WI38 (cell line): Measurements from ENCODE around the gene WTIP.
"Not testable (repeated sequence)": the region's sequence is repeated elsewhere in the genome, so short reads cannot be mapped to it uniquely, and the experiment has no call there.

Experiments
- H3K4me3 ChIP-seq: 2 replicates; pipeline ENCODE4 v1.5.1; 2011; ENCODE audit warnings: low read depth, mild to moderate bottlenecking, control low read depth, low read length
- TF ChIP-seq, protein P1 (sequence below): IDR thresholded peaks from 2 replicates; pipeline ENCODE4 v1.5.1; 2012; ENCODE audit warnings: low read depth, mild to moderate bottlenecking, control low read depth, low read length

Gene WTIP

DNA sequence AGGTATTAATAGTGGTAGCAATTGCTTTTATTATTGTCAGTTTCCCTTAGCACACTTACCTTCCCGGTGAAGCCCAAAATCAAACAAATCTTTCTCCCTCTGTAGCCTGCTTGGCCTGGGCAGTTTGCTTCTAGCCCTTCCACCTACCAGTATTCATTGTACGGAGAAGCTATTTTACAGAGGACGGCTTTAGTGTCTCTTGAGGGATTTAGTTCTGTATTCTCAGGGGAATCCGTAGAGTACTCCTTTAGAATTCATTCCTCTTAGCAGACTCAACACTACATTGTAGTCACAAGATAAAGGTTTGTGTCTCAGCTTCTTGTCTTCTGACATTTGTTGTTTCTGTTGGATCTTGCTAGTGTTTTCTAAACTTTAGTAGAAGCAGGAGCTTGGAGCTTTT lies 24.1 kb upstream of the WTIP start:
- TF ChIP-seq, protein P1, sequence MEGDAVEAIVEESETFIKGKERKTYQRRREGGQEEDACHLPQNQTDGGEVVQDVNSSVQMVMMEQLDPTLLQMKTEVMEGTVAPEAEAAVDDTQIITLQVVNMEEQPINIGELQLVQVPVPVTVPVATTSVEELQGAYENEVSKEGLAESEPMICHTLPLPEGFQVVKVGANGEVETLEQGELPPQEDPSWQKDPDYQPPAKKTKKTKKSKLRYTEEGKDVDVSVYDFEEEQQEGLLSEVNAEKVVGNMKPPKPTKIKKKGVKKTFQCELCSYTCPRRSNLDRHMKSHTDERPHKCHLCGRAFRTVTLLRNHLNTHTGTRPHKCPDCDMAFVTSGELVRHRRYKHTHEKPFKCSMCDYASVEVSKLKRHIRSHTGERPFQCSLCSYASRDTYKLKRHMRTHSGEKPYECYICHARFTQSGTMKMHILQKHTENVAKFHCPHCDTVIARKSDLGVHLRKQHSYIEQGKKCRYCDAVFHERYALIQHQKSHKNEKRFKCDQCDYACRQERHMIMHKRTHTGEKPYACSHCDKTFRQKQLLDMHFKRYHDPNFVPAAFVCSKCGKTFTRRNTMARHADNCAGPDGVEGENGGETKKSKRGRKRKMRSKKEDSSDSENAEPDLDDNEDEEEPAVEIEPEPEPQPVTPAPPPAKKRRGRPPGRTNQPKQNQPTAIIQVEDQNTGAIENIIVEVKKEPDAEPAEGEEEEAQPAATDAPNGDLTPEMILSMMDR = no peak
- no peak overlapping the region for H3K4me3 ChIP-seq

DNA sequence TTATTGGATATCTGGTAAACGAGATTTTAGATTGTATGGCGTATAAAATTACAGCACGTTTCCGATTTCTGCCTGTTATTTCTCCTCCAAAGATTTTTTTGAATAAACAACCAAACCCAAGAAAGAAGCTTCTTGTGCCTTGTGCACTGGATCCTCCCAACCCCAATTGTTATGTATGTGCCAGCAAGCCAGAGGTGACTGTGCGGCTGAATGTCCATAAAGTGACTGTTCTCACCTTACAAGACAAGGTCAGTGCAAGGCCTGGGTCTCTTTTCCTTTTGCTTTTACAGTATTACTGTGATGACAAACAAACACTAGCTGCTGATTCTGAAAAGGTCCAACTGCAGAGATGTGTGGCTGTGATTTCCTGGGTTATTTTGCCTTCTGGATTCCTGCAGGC lies 22.9 kb upstream of the WTIP start:
- TF ChIP-seq, protein P1 = no peak
- no peak overlapping the region for H3K4me3 ChIP-seq

DNA sequence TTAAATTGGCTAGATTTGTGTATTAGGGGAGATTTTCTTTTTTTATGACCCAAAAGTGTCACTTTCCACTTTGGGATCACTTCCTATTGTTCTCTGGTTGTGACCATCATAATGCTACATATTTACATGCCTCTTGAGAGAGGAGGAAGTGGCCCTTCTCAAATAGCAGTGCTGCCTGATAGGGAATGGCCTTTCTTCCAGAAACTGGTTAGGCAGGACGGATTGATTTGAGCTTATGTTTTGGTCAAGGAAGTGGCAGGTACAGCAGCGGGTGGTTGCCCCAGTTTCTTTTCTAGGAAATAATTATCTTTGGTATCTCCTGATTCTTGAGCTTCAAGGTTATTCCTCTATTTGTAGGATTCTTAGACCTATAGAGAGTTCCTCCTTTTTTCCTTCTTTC lies 21.9 kb upstream of the WTIP start:
- no peak overlapping the region for H3K4me3 ChIP-seq
- TF ChIP-seq, protein P1 = no peak

DNA sequence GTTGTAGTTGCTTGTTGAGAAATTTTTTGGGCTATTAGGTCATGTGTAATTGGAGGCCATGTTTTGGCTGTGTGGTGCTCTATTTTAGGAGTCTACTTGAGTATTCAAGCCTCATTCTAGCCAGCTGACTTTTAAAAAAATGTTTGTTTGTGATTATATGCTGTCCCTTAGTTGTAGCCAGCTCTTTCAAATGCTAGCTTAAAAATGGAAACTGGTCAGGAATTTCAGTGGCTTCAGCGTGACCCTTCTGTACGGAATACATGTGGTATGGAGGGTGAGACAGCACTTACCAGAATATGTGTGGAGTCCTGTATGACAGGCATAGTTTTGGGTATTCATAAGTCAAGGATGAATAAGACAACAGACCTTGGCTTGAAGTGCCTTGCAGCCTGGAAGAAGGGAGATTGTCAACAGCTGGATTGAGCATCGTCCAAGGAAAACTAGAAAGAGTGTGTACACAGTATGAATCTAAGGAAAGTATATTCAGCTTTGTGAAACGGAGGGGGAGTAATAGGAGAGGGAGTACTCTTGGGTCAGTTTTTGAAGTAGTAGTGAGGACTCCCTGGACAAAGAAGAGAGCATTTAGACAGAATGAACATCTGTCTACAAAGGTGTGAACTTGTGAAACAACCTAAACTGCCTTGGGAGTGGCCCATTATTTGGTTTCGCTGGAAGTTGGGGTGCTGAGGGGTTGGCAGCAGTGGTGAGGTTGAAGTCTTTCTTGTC lies 20.0 kb upstream of the WTIP start:
- no peak overlapping the region for H3K4me3 ChIP-seq
- TF ChIP-seq, protein P1 = no peak

DNA sequence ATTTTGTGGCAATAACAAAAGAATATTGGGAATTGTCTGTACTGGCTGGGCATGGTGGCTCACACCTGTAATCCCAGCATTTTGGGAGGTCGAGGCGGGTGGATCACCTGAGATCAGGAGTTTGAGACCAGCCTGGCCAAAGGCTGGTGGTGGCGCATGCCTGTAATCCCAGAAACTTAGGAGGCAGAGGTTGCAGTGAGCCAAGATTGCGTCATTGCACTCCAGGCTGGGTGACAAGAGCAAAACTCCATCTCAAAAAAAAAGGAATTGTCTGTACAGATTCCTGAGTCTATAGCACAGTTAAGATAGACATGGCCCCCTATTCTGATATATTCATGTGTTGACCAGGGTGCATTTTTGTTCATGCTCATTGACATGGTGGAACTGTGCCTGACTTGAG lies 16.8 kb upstream of the WTIP start:
- not testable (repeated sequence) for H3K4me3 ChIP-seq

DNA sequence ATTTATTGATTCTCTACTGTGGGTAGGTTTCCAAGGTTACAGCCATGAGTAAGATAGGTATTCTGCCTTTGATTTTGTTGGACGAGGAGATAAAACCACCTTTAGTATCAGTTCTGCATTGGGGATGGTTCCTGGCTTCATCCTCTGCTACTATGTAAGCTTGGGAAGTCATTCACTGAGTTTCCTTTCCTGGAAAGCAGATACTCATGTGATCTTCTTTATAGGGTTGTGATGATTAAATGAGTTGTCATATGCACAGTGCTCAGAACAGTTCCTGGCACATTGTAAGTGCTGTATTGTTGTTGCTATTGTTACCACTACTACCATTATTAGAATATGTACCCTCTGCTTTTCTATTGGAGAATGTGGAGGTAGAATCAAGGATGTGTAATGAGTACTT lies 13.1 kb upstream of the WTIP start:
- TF ChIP-seq, protein P1 = no peak
- H3K4me3 ChIP-seq = no peak overlapping the region

DNA sequence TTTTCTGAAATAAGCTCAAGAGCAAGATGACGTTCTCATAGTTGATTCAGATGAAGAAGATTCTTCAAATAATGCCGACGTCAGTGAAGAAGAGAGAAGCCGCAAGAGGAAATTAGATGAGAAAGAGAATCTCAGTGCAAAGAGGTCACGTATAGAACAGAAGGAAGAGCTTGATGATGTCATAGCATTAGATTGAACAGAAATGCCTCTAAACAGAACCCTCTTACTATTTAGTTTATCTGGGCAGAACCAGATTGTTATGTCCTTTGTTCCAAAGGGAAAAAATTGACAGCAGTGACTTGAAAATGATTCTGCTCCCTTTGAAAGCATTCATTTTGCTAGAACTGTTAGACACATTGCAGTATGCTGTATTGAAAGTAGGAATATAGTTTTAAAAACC lies 12.5 kb upstream of the WTIP start:
- not testable (repeated sequence) for H3K4me3 ChIP-seq

DNA sequence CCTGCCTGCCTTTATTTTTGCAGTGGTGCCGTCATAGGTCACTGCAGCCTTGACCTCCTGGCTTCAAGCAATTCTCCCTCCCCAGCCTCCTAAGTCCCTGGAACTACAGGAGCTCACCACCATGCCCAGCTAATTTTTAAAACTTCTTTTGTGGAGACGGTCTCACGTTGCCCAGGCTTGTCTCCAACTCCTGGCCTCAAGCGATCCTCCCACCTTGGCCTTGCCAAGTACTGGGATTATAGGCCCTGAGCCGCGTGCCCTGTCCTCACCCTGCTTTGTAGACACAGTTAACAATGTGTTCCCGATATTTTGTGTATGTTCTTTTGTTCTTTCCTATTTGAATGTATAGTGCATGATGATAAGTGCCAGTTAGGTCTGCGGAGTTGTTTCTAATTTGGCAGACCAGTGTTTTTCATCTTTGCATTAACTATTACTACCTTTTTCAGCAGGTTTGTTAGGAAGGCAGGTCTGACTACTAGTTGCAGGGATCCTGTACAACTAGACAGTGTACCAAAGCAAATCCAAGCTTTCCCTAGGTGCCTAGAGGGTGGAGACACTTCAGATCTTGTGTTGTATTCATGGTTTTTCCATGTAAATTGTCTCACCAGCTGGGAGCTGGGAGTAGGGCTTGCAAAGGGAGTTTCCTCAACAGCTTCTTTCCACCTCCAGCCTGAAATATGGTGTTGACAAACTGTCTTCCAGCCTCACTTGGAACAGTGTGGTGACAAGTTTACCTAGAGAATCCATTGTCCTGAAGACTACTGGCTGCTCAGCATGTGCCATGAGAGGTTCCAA lies 9.5 kb upstream of the WTIP start:
- no peak overlapping the region for H3K4me3 ChIP-seq
- TF ChIP-seq, protein P1 = no peak
